OCI-LY3 (cell line): ENCODE measurements around the gene EXOC3L2.
"Not testable (repeated sequence)": the region's sequence is repeated elsewhere in the genome, so short reads cannot be mapped to it uniquely, and the experiment has no call there.

Experiments used
- H2AFZ ChIP-seq: fragments of 200-600, 300-600 bp; shearing (Covaris generic); 2 replicates; pipeline ENCODE4 v1.6.0; 2014; ENCODE audit warnings: antibody characterized with exemption, low read depth, low read length
- H3K27ac ChIP-seq: fragments of 200-600, 300-600 bp; sonication (generic); 2 replicates; pipeline ENCODE4 v1.5.1; 2014; ENCODE audit warnings: mild to moderate bottlenecking, low read length, moderate library complexity, mixed read lengths
- H3K27me3 ChIP-seq: fragments of 200-600, 300-600 bp; sonication (generic); 2 replicates; pipeline ENCODE4 v1.6.1; 2014; ENCODE audit warnings: low read depth, low read length, mixed read lengths
- H3K36me3 ChIP-seq: fragments of 200-600, 300-600 bp; sonication (generic); replicated peaks from 2 replicates; pipeline ENCODE3; 2014; ENCODE audit warnings: low read depth, low read length, mixed read lengths
- H3K4me1 ChIP-seq: fragments of 300-600, 200-600 bp; sonication (generic); 2 replicates; pipeline ENCODE4 v1.6.1; 2014; ENCODE audit warnings: low read length, mixed read lengths
- H3K4me2 ChIP-seq: fragments of 200-600, 300-600 bp; sonication (generic); 2 replicates; pipeline ENCODE4 v1.6.1; 2014; ENCODE audit warnings: low read length, mixed read lengths
- H3K4me3 ChIP-seq: fragments of 300-600, 200-600 bp; sonication (generic); 2 replicates; pipeline ENCODE4 v1.5.1; 2014; ENCODE audit warnings: antibody characterized with exemption, mild to moderate bottlenecking, low read length, moderate library complexity
- H3K79me2 ChIP-seq: fragments of 300-600, 200-600 bp; shearing (Covaris generic); 2 replicates; pipeline ENCODE4 v1.6.1; 2014; ENCODE audit warnings: mild to moderate bottlenecking, low read length, mixed read lengths
- H3K9ac ChIP-seq: fragments of 300-600, 200-600 bp; shearing (Covaris generic); 2 replicates; pipeline ENCODE4 v1.6.0; 2014; ENCODE audit warnings: mild to moderate bottlenecking, low read length, moderate library complexity
- H3K9me3 ChIP-seq: fragments of 200-600, 300-600 bp; shearing (Covaris generic); 2 replicates; pipeline ENCODE4 v1.6.1; 2014; ENCODE audit warnings: low read length, mixed read lengths; ENCODE audit not compliant: insufficient read depth
- H4K20me1 ChIP-seq: fragments of 200-600, 300-600 bp; sonication (generic); 2 replicates; pipeline ENCODE4 v1.6.1; 2016; ENCODE audit warnings: low read length, mixed read lengths; ENCODE audit not compliant: insufficient read depth
- CTCF ChIP-seq: fragments of 200-600, 300-600 bp; sonication (generic); IDR thresholded peaks from 2 replicates; pipeline ENCODE4 v1.5.1; 2014; ENCODE audit warnings: antibody characterized with exemption, low read length, low read depth
- EZH2phosphoT487 ChIP-seq: fragments of 200-600 bp; shearing (Covaris generic); IDR thresholded peaks from 2 replicates; pipeline ENCODE4 v1.6.1; 2018; ENCODE audit warnings: antibody characterized with exemption, mixed run types, low read depth

Gene EXOC3L2

GRCh38 chr19:45234089-45234869 is 10.9 kb downstream of the EXOC3L2 start:
- H3K4me2 ChIP-seq = no peak overlapping the region
- no peaks in the 10 kb centered on the region for H3K9me3 ChIP-seq
- H3K36me3 ChIP-seq = no peaks in the 10 kb centered on the region
- H3K9ac ChIP-seq = no peak overlapping the region
- H3K27me3 ChIP-seq = peaks cover 5% of the 10 kb centered on the region
- no peak overlapping the region for H3K4me3 ChIP-seq
- H2AFZ ChIP-seq = no peak overlapping the region
- H3K79me2 ChIP-seq = no peaks in the 10 kb centered on the region
- TF ChIP-seq CTCF (no peak), EZH2phosphoT487 (no peak)
- no peak overlapping the region for H3K27ac ChIP-seq
- no peaks in the 10 kb centered on the region for H3K4me1 ChIP-seq
- no peaks in the 10 kb centered on the region for H4K20me1 ChIP-seq

GRCh38 chr19:45231891-45232290 is 13.3 kb downstream of the EXOC3L2 start:
- no peaks in the 10 kb centered on the region for H3K4me1 ChIP-seq
- no peaks in the 10 kb centered on the region for H3K79me2 ChIP-seq
- no peak overlapping the region for H3K4me2 ChIP-seq
- no peak overlapping the region for H3K4me3 ChIP-seq
- no peak overlapping the region for H3K27ac ChIP-seq
- TF ChIP-seq CTCF = no peak
- TF ChIP-seq EZH2phosphoT487 = no peak
- H3K9ac ChIP-seq = no peak overlapping the region
- H2AFZ ChIP-seq = no peak overlapping the region
- no peaks in the 10 kb centered on the region for H3K9me3 ChIP-seq
- no peaks in the 10 kb centered on the region; the same call in 1 of the 2 replicates for H3K27me3 ChIP-seq
- H3K36me3 ChIP-seq = no peaks in the 10 kb centered on the region
- no peaks in the 10 kb centered on the region for H4K20me1 ChIP-seq

DNA sequence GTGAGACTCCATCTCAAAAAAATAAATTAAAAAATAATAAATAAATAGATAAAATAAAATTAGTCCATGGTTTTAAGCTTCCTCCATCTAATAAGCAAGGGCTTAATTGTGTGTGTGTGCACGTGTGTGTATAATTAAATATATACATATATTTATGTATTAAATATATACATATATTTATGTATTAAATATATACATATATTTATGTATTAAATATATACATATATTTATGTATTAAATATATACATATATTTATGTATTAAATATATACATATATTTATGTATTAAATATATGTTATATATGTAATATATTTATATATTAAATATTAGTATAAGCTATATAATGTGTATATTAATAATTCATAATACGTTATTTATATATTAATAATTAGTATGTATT is 16.2 kb downstream of the EXOC3L2 start:
- not testable (repeated sequence) for H3K27ac ChIP-seq, H3K36me3 ChIP-seq, H4K20me1 ChIP-seq, H3K9me3 ChIP-seq, H3K79me2 ChIP-seq, H3K9ac ChIP-seq, H3K4me2 ChIP-seq, H3K4me1 ChIP-seq, H3K27me3 ChIP-seq, H3K4me3 ChIP-seq, H2AFZ ChIP-seq

DNA sequence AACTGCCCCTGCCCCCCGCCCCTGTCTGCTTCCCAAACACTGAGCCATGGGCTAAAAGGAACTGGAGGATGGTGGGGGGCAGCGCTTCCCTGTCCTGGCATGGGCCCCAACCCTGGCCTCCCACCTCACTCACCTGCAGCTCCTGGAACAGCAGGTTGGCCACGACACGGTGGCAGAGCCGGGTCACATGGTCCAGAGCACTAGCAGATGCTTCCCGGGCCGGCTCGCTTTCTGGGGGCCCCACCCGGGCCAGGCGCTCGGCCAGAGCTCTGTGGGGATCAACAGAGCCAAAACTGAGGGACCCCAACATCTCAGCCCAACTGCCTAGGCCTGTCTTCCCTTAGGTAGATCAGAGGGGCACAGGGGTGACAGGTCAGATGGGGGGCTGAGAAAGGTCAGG is 20.6 kb downstream of the EXOC3L2 start:
- H4K20me1 ChIP-seq = no peaks in the 10 kb centered on the region
- no peaks in the 10 kb centered on the region for H3K79me2 ChIP-seq
- no peak overlapping the region for H3K9ac ChIP-seq
- no peak overlapping the region for H2AFZ ChIP-seq
- H3K36me3 ChIP-seq = no peaks in the 10 kb centered on the region
- no peak overlapping the region for H3K4me3 ChIP-seq
- H3K27me3 ChIP-seq = peaks cover 26% of the 10 kb centered on the region
- no peaks in the 10 kb centered on the region for H3K9me3 ChIP-seq
- peaks cover 5% of the 10 kb centered on the region; the same call in 1 of the 2 replicates for H3K4me1 ChIP-seq
- no peak overlapping the region for H3K27ac ChIP-seq
- no peak overlapping the region for H3K4me2 ChIP-seq
- no peak for TF ChIP-seq CTCF
- no peak for TF ChIP-seq EZH2phosphoT487
